ENCODE results near the gene UBQLN4.
"Not testable (repeated sequence)": the region's sequence is repeated elsewhere in the genome, so short reads cannot be mapped to it uniquely, and the experiment has no call there.

UBQLN4 gene

DNA sequence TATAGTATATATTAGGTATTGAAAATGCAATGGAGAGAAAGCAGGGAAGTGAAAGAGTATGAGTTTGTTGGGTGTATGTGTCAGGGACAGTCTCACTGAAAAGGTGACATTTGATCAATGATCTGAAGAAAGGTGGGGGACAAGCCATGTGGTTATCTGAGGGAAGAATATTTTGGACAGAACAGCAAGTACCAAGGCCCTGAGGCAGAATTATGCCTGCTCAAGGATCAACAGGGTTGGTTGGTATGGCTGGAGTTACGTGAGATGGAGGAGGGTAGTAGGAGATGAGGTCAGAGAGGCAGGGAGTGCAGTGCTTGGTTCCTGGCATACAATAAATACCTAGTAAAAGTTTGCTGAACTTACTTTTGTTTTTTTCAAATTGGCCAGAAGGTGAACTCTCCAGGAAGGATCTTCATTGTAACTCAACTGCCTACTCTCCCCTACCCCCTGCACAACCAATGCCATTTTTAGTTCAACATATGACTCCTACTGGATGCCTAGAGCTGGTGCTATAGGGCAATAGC lies 2.8 kb upstream of the UBQLN4 start:
- no peak for DNase-seq

DNA sequence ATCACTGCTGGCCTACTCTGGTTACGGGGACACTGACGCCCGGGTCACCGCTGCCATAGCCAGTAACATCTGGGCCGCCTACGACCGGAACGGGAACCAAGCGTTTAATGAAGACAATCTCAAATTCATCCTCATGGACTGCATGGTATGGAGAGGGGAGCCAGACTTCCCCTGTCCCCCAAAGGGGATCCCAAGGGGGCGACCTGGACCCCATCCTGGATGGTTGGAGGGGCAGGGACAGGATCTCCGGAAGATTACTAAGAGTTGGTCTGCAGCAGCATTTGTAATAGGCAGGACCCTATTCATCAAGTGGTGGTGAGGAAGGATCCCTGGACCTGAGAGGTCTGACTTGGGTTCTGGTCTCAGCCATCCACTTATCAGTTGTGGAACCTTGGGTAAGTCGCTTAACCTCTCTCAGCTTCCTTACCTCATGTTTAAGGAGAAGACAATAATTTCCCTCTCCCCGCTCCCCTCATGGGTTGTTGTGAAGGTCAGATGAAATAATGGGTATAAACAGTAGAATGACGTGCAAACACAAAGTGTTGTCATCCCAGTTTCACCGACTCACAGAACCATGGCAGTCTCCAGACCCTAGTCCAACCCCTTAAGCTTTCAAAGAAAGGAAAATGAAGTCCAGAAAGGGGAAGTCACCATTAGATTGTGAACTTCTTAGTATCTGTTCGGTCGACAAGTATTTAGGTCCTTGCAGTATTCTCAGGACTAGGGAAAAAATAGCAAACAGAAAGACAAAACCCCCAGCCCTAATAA lies 1.9 kb upstream of the UBQLN4 start:
- DNase-seq: no peak

DNA sequence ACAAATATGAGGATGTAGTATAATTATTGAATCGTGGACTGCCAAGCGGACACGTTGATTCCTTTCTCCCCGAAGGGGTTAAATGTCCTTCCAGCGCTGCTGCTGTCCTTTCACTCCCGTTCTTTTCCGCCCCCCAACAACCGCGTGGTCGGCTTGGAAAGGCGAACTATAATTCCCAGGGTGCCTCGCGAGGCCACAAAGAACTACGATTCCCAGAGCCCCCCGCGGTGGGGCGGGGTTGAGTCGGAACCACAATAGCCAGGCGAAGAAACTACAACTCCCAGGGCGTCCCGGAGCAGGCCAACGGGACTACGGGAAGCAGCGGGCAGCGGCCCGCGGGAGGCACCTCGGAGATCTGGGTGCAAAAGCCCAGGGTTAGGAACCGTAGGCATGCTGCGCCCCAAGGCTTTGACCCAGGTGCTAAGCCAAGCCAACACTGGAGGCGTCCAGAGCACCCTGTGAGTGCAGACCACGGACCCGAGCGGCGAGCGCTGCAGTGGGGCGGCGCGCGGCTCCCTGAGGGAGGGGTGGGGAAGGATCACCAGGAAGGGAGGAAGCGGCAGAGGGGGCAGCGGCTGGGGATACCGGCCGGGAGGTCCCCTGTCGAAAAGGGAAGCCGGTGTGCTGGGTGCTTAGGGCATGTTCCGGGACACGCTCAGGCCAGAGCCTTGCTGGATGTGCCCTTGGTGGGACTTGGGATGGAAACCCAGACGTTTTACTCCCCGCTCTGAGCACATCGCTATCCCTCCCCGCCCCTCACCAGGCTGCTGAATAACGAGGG lies 1.1 kb upstream of the UBQLN4 start, which contains the start of gene LAMTOR2:
Gene LAMTOR2, plus strand, starts transcription at position 283 of the 781 bp plus-strand sequence. Its CDS starts 108 bp downstream, at position 391.
- DNase-seq: peak; percentile 92

DNA sequence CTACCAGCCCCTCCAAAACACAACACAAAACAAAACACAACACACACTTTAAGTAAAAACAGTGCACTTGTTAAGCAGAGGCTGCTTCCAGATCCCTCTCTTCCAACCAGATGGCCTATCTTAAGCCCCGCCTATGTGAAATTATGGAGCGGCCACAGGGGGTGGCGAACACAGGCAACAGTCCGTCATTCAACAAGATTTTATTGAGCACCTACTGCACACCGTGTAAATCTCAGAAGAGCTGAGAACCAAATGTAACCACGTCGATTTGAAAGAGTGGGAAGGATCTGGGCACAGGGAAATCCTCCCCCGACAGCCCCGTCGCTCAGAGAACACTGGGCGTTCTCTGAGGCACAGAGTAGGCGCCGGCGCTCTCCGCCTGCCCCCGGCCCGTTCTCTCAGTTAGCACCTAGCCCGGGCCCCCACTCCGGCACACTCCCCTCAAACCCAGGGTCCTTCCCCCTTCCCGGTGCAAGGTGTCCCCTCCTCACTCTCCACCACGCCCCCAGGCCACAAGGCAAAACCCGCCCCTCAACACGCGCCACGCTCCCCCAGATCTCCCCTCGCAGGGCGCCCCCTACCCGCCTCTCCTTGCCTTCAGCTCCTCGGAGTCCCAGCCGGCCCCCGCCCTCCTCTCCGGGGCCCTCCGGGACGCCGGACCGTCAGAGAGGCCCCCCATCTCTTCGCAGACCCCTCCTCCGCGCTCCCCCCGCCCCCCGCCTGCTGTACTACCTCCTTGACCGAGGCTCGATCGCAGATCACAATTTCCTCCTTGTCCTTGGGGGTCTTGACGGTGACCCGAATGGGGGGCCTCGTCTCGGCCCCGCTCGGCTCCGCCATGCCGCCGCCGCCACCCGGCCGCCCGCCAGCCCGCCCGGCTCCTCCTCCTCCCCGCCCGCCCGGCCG lies 483 bp downstream of the UBQLN4 start:
- DNase-seq: peak; percentile 52

DNA sequence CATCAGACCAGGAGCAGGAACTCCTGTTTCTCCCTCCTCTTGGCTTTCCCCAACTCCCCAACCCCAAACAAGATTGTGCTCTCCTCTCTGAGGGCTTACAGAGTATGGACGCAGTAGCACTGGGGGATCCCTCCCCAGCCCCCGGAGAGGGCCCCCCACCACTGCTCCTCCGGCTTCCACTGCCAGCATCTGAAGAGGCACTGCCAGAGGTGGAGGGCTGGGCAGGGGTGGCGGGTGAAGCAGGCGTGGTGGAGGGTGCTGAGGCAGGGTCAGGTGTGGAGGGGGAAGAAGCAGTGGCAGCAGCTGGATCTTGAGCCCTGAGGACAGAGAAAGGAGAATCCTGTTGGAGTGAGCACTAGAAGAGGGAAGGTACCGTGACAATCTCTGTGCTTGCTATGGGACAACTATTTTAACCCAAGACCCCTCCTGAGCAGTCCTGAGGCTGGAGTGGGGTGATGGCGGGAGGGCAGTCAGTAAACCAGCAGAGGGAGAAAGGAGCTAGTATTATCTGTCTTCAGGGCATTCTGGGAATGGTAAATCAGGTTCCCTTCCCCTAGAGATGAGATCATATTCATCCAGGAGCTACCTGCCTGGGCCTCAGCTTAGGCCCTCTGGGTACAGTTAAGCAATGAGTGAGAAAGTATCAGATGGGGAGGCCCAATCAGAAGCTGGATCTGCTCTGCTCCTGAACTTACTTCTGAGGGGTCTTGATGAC lies 2.4 kb downstream of the UBQLN4 start:
- no peak for DNase-seq

DNA sequence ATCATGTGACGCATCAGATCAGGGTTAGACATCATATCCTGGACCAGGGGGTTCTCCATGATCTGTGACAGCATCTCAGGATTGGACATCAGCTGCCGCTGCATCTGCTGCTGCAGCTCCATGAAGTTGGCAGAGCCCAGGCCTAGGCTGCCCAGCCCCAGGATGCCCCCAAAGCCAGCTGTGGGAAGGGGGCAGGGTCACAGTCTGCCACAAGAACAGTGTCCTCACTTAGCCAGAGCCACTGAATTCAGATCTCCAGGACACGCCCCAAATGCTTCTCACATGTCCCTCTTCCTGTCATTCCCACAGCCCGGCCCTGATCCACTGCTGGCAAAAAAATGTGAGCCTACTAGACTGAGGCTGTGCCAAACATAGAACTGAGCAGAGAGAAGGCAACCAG lies 3.2 kb downstream of the UBQLN4 start:
- no peak for DNase-seq

DNA sequence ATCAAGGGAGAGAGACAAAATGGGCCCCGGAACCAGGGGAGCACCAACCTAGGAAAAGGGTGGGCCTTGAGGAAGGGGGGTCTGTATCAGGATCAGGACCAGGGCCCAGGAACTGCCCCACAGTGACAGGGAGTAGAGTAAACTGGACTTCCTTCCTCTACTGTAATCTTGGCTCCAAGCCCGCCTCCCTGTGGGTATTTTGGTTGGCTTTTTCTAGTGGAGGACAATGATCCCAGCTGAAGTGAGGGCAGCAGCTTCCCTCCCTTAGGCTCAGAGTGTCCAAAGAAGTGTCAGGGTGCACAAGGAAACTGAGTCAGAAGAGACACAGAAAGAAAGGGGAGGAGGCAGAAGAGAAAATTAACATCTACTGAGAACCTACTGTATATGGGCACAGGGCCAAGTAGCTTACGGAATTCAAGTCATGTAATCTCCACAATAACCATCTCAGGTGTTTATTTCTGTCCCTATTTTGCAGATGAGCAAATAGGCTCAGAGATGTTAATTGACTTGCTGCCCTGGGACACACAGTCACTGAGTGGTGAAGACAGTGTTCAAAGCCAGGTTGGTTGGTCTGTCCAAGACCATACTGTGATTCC lies 4.8 kb downstream of the UBQLN4 start:
- no peak for DNase-seq

DNA sequence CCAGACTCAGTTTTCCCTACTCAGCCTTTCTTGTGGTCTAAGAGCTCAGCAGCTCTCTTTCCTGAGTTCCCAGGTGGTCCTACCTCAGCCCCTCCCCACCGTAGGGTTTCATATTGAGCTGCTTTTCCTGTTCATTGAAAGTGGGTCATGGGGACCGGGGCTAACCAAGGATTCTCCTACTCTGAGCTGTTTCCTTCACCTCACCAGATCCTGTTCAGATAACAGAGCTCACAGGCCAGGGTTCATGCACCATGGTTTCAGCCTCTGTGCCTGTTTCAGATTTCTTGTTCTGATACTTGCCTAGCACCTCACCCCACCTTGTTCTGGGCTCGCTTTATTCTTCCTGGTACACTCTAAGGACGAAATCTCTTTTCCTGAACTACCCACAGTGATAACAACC lies 8.5 kb downstream of the UBQLN4 start:
- DNase-seq: no peak

DNA sequence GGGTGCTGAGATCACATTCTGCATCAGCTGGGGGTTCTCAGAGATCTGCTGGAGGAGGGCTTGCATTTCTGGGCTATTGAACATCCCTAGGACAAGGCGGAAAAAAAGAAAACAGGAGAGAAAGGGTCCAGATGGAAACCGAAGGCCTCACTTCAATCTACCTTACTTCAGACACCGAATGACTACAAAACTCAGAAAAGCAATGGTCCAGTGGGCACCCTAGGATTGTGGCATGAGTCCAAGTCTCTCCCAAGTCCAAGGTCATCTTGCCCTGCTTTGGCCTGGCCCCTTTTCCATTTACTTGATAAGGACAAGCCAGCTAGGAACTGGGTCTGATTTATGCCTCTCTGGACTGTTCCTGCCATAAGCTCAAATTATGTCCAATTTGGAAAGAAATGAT lies 10.8 kb downstream of the UBQLN4 start:
- DNase-seq: no peak

DNA sequence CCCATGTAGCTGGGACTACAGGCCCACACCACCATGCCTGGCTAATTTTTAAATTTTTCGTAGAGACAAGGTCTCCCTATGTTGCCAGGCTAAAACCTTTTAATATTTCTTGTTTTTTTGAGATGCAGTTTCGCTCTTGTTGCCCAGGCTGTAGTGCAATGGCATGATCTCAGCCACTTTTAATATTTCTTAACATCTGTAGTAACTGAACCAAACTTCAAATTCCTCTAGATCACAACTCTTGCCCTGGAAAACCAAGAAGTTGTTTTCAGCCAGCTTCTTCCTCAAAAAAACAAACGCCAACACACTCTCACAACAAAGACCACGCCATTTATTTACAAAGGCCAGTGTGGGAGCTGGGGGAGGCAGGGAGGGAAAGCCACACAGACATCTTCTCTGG lies 18.6 kb downstream of the UBQLN4 start:
- not testable (repeated sequence) for DNase-seq

DNA sequence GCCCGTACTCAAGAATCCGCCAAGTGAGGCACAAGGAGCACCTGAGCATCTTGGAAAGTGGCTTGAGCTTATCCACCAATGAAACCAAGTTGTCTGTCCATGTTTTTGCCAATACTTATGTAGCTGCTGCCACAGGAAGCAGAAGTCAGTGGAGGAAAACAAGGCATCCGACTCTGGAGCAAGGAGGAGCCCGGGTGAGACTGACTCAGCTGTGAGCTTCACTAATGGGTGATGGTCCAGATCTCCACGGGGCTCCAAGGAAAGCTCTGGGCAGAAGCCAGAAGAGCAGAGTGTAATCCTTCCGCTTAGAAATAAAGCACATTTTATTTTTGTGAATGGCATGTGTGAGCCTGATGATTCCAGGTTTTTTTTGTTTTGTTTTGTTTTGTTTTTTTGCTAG lies 20.6 kb downstream of the UBQLN4 start:
- no peak for DNase-seq

DNA sequence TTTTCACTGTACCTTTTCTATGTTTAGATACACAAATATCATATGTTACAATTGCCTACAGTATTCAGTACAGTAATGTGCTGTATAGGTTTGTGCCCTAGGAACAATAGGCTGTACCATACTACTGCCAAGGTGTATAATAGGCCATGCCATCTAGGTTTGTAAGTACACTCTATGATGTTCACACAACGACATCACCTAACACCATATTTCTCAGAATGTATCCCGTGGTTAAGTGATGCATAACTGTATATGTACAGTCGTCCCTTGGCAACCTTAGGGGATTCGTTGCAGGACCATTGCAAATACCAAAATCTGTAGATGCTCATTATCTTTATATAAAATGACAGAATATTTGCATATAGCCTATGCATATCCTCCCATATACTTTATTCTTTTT lies 27.0 kb downstream of the UBQLN4 start:
- DNase-seq: no peak

DNA sequence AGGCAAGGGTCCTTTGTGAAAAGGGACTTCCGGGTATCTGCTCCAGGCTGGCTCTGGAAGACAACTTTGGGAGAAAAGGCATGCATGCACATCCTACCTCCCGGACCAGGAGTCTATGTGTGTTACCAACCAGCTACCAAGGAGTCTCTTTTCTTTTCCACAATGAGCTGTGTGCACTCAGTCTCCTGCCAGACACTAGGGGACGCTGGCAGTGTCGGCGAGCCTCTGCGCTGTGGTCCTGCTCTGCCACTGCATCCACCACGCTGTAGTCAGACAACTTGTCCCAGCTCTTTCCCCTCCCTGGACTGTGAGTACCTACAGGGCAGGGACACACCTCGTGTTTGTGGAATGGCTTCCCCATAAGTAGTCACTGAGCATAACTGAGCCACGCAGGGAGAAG lies 27.7 kb downstream of the UBQLN4 start:
- peak; percentile 45 for DNase-seq

DNA sequence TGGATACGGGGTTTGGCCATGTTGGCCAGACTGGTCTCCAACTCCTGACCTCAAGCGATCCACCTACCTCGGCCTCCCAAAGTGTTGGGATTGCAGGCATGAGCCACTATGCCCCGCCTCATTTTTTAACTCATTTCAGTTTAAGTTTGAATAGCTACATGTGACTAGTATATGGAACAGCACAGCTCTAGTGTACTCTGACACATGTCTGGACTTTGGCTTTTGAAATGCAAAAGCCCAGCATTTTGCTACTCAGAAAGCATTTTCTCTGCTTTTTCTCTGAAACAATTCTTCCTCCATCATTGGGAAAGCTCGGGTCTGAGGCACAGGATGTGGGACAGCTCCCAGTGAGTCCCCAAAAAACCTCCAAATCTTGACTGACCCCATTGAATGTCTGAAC lies 28.8 kb downstream of the UBQLN4 start:
- no peak for DNase-seq

DNA sequence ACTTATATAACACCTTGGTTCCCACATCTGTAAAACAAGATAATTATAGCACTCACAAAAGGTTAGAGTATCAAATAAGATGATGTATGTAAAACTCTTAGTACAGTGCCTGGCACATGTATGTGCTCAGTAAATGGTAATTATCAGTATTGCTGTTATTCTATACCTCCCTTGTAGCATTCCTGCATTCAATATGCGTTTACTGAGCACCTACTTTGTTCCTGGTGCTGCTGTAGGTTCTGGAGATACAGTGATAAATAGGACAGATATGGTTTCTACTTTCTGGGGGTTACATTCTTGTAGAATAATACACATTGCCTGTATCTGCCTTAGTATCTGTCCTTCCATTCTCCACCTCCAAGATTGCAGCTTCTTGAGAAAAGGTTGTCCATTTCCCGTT lies 31.6 kb downstream of the UBQLN4 start:
- DNase-seq: no peak

DNA sequence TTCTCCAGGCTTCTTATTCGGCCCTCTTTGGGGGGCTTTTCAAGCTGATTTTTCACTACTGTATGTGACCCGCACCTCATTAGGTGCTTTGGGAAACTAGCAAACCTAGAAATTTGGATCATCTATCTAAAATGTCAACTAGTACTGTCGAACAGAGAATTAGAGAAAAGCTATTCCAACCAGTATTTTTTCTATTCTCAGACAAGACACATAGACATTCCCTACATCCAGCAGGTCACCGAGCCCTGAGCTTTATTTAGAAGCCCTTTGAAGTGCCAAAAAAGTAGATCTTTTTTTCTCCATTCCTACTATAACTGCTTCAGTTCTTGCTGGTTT lies 32.5 kb downstream of the UBQLN4 start:
- DNase-seq: no peak

DNA sequence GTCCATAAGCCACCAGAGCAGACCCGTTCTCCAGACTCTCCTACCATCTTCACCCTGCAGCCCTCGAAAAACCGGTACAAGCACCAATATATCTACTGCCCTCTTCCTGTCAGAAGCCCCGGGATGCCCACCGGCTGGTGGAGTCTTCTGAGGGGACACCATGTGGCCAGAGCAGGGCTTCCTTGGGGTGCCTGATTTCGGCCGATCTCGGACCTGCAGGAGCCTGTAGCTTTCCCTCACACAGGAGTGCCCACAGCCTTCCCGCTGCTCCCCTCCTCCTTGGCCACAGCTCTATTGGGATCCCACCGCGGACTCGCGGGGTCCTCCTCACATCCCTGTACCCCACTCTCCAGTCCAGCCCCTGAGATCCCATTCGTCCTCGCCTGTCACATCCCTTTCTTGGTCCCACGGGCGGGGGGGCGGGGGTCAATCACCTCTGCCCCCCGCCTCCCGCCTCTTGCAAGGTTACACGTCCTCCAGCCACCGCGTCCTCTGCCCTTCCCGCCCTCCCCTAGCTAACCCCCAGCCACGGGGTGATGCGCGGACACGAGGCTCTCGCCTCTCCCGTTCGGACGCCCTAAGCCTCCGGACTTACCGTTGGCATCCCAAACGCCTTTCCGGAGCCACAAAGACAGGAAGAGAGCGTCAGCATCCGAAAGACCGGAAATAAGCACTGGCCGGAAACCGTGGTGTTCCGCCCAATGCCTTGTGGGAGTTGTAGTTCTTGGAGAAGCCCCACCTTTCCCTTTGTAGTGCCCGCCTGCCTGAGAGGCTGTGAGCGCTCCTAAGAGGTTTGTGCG lies 33.1 kb downstream of the UBQLN4 start, which contains the start of gene SSR2:
Gene SSR2, minus strand, starts transcription at position 659 of the 800 bp plus-strand sequence. CDS start 784 bp downstream, outside the sequence.
- DNase-seq: peak; percentile 76

DNA sequence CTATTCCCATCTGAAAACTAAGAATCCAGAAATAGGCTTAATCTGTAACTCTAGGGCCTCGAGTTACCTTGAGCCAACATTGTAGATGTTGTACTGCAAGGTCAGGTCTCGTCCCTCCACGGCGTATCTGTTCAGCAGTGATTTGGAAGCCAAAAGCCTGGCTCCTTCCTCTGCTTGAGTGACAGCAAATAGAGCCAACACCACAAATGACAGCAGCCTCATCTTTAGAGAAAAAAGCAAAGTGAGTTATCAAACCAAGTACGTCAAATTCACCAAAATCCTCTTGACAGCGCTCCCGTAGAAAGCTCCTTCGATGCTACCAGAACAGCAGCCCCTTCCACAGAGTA lies 33.7 kb downstream of the UBQLN4 start:
- no peak for DNase-seq

DNA sequence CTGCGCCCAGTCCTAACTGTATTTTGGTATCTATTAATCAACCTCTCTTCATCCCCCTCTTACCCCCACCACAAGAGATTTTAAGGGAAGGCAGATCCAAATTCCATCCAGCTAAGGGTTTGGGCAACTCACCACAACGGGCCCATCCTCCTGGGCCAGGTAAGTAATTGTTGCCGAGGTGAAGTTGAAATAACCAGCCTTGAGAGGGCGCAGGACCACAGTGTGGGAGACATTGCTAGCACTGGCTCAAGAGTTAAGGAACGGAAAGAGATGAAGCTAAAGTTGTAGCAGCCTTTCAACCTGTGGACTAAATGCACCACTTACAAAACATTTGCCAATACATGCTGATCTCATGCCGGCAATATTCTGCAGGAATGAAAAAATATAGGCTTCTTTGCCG lies 38.8 kb downstream of the UBQLN4 start:
- no peak for DNase-seq

DNA sequence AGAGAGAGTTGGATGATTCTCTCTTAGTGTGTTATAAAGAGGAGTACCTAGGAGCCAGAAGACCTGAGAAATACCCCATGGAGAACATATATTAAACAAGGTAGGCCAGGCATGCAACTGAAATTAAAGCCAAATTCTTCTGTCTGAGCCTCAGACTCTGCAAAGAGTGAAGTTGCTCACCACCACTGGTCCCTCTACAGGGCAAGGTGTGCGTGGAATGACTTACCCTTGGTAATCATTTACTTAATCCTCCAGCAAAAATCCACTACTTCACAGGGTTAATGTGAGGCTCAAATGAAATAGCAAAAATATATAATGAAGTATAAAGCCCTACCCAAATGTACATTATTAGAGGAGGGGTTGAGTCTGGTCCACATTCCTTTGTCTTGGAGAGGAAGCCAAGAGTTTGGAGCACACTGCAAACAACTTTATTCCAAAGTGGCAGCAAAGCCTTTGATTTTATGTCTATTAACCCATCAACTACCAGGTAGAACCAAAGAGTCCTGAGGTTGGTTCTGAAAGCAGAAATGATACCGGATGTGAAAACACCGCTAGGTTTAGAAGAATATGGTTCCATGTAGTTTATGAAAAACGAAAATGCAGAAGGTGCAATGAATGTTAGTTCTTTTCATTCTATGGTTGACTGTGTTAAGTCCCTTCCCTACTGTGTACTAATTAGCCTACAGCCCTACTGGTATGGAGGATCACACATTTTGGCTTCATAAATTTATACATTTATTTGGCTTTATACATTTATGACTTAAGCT lies 41.4 kb downstream of the UBQLN4 start:
- no peak for DNase-seq

Data from GDM1 (cell line).